Effector memory CD4-positive, alpha-beta T cell (primary cell): ENCODE measurements around the gene EFNA1.

Source experiments
- DNase-seq, 3 donors: peaks; one replicate each; pipeline ENCODE4 v3.0.0-alpha.2; 2020
- H3K27ac ChIP-seq: 2 replicates; pipeline ENCODE4 v1.7.0; 2013; ENCODE audit warnings: mild to moderate bottlenecking, low read length, moderate library complexity; ENCODE audit not compliant: insufficient read depth, poor library complexity, severe bottlenecking
- H3K27me3 ChIP-seq: replicated peaks from 2 replicates; pipeline ENCODE4 v1.7.0; 2013; ENCODE audit warnings: mild to moderate bottlenecking, low read length; ENCODE audit not compliant: insufficient read depth, control insufficient read depth, poor library complexity, severe bottlenecking
- H3K36me3 ChIP-seq: 2 replicates; pipeline ENCODE4 v1.7.0; 2013; ENCODE audit warnings: mild to moderate bottlenecking, low read length, moderate library complexity; ENCODE audit not compliant: control insufficient read depth, insufficient read depth
- H3K4me1 ChIP-seq: 2 replicates; pipeline ENCODE4 v1.7.0; 2013; ENCODE audit warnings: low read length, mild to moderate bottlenecking; ENCODE audit not compliant: control insufficient read depth, insufficient read depth, poor library complexity, severe bottlenecking
- H3K4me3 ChIP-seq: 2 replicates; pipeline ENCODE4 v1.7.0; 2013; ENCODE audit warnings: low read length, low read depth, mild to moderate bottlenecking; ENCODE audit not compliant: insufficient read depth, poor library complexity, severe bottlenecking
- H3K9me3 ChIP-seq: 2 replicates; pipeline ENCODE4 v1.7.0; 2013; ENCODE audit warnings: mild to moderate bottlenecking, low read length, moderate library complexity; ENCODE audit not compliant: control insufficient read depth

Gene EFNA1

GRCh38 chr1:155093911-155094621 is 33.6 kb upstream of the EFNA1 start:
- no peaks in the 10 kb centered on the region for H3K27me3 ChIP-seq

GRCh38 chr1:155094622-155094948 is 33.1 kb upstream of the EFNA1 start:
- Histone ChIP-seq H3K4me1 (peaks cover 4% of the 10 kb centered on the region), H3K36me3 (no peaks in the 10 kb centered on the region), H3K9me3 (no peaks in the 10 kb centered on the region), H3K4me3 (no peak overlapping the region), H3K27ac (no peak overlapping the region), H3K27me3 (no peaks in the 10 kb centered on the region)
- no peak for DNase-seq

More at GRCh38 chr1:155093911-155094621, 33.6 kb upstream of the EFNA1 start:
- DNase-seq: no peak
- Histone ChIP-seq H3K27ac (no peak overlapping the region), H3K4me1 (peaks cover 4% of the 10 kb centered on the region), H3K36me3 (no peaks in the 10 kb centered on the region), H3K4me3 (no peak overlapping the region), H3K9me3 (no peaks in the 10 kb centered on the region)

GRCh38 chr1:155099331-155099730 is 28.3 kb upstream of the EFNA1 start:
- Histone ChIP-seq H3K36me3 (no peaks in the 10 kb centered on the region), H3K27ac (no peak overlapping the region), H3K4me1 (no peaks in the 10 kb centered on the region), H3K4me3 (no peak overlapping the region), H3K27me3 (no peaks in the 10 kb centered on the region), H3K9me3 (no peaks in the 10 kb centered on the region)
- DNase-seq: no peak

GRCh38 chr1:155103325-155103724 is 24.4 kb upstream of the EFNA1 start:
- H3K27me3 ChIP-seq: no peaks in the 10 kb centered on the region
- no peaks in the 10 kb centered on the region for H3K36me3 ChIP-seq
- DNase-seq: no peak
- H3K9me3 ChIP-seq: no peaks in the 10 kb centered on the region
- H3K27ac ChIP-seq: no peak overlapping the region
- no peak overlapping the region for H3K4me3 ChIP-seq
- H3K4me1 ChIP-seq: no peaks in the 10 kb centered on the region

GRCh38 chr1:155104605-155105534 is 22.8 kb upstream of the EFNA1 start:
- no peak overlapping the region for H3K4me3 ChIP-seq
- H3K27me3 ChIP-seq: no peaks in the 10 kb centered on the region
- H3K9me3 ChIP-seq: no peaks in the 10 kb centered on the region
- H3K4me1 ChIP-seq: no peaks in the 10 kb centered on the region
- H3K36me3 ChIP-seq: no peaks in the 10 kb centered on the region
- no peak overlapping the region for H3K27ac ChIP-seq
- no peak for DNase-seq

- Histone ChIP-seq H3K36me3 (no peaks in the 10 kb centered on the region), H3K4me3 (no peak overlapping the region), H3K4me1 (no peaks in the 10 kb centered on the region), H3K27me3 (no peaks in the 10 kb centered on the region), H3K27ac (no peak overlapping the region), H3K9me3 (no peaks in the 10 kb centered on the region)
- DNase-seq: no peak
These were observed 22.1 kb upstream of the EFNA1 start for GRCh38 chr1:155105604-155106011.

- no peak overlapping the region for H3K4me3 ChIP-seq
- H3K36me3 ChIP-seq: no peaks in the 10 kb centered on the region
- DNase-seq: no peak
- no peaks in the 10 kb centered on the region for H3K27me3 ChIP-seq
- no peak overlapping the region for H3K27ac ChIP-seq
- no peaks in the 10 kb centered on the region for H3K9me3 ChIP-seq
- H3K4me1 ChIP-seq: no peaks in the 10 kb centered on the region
These were observed 20.8 kb upstream of the EFNA1 start for GRCh38 chr1:155106862-155107261.

- no peaks in the 10 kb centered on the region for H3K36me3 ChIP-seq
- no peak overlapping the region for H3K27ac ChIP-seq
- DNase-seq: no peak
- H3K27me3 ChIP-seq: no peaks in the 10 kb centered on the region
- H3K4me1 ChIP-seq: no peaks in the 10 kb centered on the region
- H3K9me3 ChIP-seq: no peaks in the 10 kb centered on the region
- no peak overlapping the region for H3K4me3 ChIP-seq
These were observed 20.1 kb upstream of the EFNA1 start for GRCh38 chr1:155107309-155108264.

GRCh38 chr1:155108296-155108695 is 19.4 kb upstream of the EFNA1 start:
- Histone ChIP-seq H3K4me1 (no peaks in the 10 kb centered on the region), H3K27me3 (no peaks in the 10 kb centered on the region), H3K27ac (no peak overlapping the region), H3K9me3 (no peaks in the 10 kb centered on the region), H3K36me3 (no peaks in the 10 kb centered on the region), H3K4me3 (no peak overlapping the region)
- DNase-seq: no peak
